Effector memory CD8-positive, alpha-beta T cell (primary cell): ENCODE measurements around the gene SLC8A1.

Experiments
- ATAC-seq: fragments of 150-1000 bp; cut with Tn5 transposase; replicated peaks from 2 replicates; pipeline ENCODE4 v1.10.0; 2021; ENCODE audit warnings: mild to moderate bottlenecking, moderate library complexity
- DNase-seq, 3 experiments: peaks; one replicate each; pipeline ENCODE4 v3.0.0; 2021
- H3K27ac Mint-ChIP-seq, 2 donors: one replicate each; pipeline ENCODE4 v1.8.0; 2022; ENCODE audit warnings: mild to moderate bottlenecking in 2 of 2, mixed read lengths in 2 of 2, moderate library complexity in 2 of 2
- H3K27me3 Mint-ChIP-seq, 2 donors: one replicate each; pipeline ENCODE4 v1.8.0; 2022; ENCODE audit warnings: mixed read lengths in 2 of 2
- H3K36me3 Mint-ChIP-seq: one replicate; pipeline ENCODE4 v1.8.0; 2022; ENCODE audit warnings: mild to moderate bottlenecking, moderate library complexity, mixed read lengths; ENCODE audit not compliant: insufficient read depth
- H3K4me1 Mint-ChIP-seq, 2 donors: one replicate each; pipeline ENCODE4 v1.8.0; 2022; ENCODE audit warnings: low read depth in 2 of 2, mixed read lengths in 2 of 2
- H3K4me3 Mint-ChIP-seq, 2 donors: one replicate each; pipeline ENCODE4 v1.8.0; 2022; ENCODE audit warnings: mild to moderate bottlenecking in 2 of 2, mixed read lengths in 2 of 2, moderate library complexity in 2 of 2
- H3K9me3 Mint-ChIP-seq, 2 donors: one replicate each; pipeline ENCODE4 v1.8.0; 2022; ENCODE audit warnings: mixed read lengths in 2 of 2
- total RNA-seq, 9 experiments: gene quantifications; one replicate each; lab custom pipeline; 2026; lab: John Stamatoyannopoulos, UW

SLC8A1 gene
- total RNA-seq, result 0 to 0.66 (median 0.06) reads per million in 9 experiments

DNA sequence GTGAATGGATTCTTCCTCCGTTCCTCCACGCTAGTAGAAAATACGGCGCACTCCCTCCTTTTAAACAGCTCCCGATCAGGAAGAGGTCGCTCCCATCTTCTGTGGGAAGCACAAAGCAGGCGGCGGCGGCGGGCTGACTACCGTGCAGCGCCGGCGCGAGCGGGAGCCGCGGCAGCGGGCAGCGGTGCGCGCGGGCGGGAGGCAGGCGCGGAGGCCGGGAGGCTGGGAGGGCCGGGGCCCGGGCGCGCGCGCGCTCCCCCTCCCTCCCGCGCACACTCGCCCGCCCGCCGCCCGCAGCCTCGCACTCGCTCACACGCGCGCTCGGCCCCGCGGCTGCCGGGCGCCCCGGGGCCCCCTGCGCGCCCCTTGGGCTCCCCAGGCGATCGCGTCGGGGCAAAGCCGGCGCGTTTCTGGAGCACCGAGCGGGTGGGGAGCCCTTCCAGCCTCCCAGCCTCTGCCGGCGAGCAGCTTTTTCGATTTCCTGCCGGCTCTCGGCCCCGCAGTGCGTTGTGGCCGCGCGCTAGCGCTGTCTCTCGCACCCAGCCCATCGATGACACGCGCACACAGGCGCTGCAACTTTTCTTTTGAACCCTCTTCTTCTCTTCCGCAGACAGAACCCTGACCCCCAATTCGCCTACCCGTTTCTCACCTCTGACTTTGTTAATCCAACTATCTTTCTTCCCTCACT is at the start of gene SLC8A1:
Gene SLC8A1, minus strand, starts transcription at position 173 of the 688 bp plus-strand sequence.
- H3K27me3 Mint-ChIP-seq, result peaks cover 24 to 34% of the 10 kb centered on the region in 2 donors
- no peaks in the 10 kb centered on the region for H3K36me3 Mint-ChIP-seq
- peak within 1 kb of the TSS; percentile 21 to 43 for H3K4me3 Mint-ChIP-seq
- peaks cover 0 to 3% of the 10 kb centered on the region in 2 donors for H3K4me1 Mint-ChIP-seq
- H3K9me3 Mint-ChIP-seq, result peaks cover 2 to 7% of the 10 kb centered on the region in 2 donors
- DNase-seq (no peak), ATAC-seq (no peak)
- no peak within 1 kb of the TSS for H3K27ac Mint-ChIP-seq

DNA sequence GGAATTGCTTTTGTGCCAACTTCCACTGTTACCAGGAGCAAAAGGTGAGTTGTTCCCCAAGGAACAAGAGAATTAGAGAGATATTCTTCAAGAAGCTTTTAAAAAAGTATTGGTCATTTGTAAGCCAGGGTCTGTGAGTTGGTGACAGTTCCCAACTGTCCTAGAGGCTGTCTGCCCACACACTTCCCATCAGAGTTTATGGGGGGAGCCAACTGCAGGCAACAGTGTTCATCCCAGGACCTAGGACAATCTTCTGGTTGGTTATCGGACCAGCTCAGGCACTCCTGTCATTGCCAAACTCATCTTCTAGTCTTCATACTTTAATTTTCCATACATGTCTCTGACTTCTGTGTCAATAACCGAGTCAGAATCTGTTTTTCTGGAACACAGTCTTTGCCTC is 47.5 kb upstream of the SLC8A1 start:
- no peaks in the 10 kb centered on the region for H3K36me3 Mint-ChIP-seq
- no peak overlapping the region for H3K4me3 Mint-ChIP-seq
- H3K9me3 Mint-ChIP-seq, result peaks cover 1 to 7% of the 10 kb centered on the region in 2 donors
- no peak for ATAC-seq
- H3K27ac Mint-ChIP-seq, result no peak overlapping the region
- H3K4me1 Mint-ChIP-seq, result no peaks in the 10 kb centered on the region
- DNase-seq, result no peak
- no peaks in the 10 kb centered on the region for H3K27me3 Mint-ChIP-seq

- ATAC-seq (no peak), DNase-seq (no peak)
- no peak overlapping the region for H3K27ac Mint-ChIP-seq
- no peaks in the 10 kb centered on the region for H3K27me3 Mint-ChIP-seq
- H3K9me3 Mint-ChIP-seq, result peaks cover 0 to 7% of the 10 kb centered on the region in 2 donors
- H3K4me1 Mint-ChIP-seq, result no peaks in the 10 kb centered on the region
- H3K4me3 Mint-ChIP-seq, result no peak overlapping the region
- H3K36me3 Mint-ChIP-seq, result no peaks in the 10 kb centered on the region
Observed at GRCh38 chr2:40497251-40497859, 45.5 kb upstream of the SLC8A1 start.

DNA sequence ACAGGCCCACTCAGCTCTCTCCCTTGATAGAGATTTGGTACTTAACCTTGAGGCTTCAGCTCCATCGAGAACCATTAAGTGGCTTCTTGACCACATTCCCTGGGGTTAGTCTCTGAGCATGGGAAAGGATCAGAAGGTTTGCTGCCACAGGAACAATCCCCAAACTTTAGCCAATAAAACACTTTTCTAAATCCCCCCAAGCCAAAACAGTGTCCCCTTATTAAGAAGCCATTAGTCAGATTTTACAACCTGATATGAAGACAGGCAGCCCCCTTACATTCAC is 37.7 kb upstream of the SLC8A1 start:
- Mint-ChIP-seq H3K4me1 (peaks cover 0 to 5% of the 10 kb centered on the region in 2 donors), H3K4me3 (peak overlapping the region; percentile 24 to 47), H3K27me3 (no peaks in the 10 kb centered on the region), H3K27ac (peak overlapping the region in 1 of 2 donors; percentile 25), H3K36me3 (no peaks in the 10 kb centered on the region), H3K9me3 (peaks cover 0 to 2% of the 10 kb centered on the region in 2 donors)
- no peak for DNase-seq
- no peak for ATAC-seq

GRCh38 chr2:40488927-40489677 is 37.2 kb upstream of the SLC8A1 start:
- no peak overlapping the region for H3K27ac Mint-ChIP-seq
- DNase-seq (no peak), ATAC-seq (no peak)
- no peaks in the 10 kb centered on the region for H3K36me3 Mint-ChIP-seq
- H3K4me3 Mint-ChIP-seq, result peak overlapping the region; percentile 24 to 47
- no peaks in the 10 kb centered on the region for H3K27me3 Mint-ChIP-seq
- peaks cover 0 to 7% of the 10 kb centered on the region in 2 donors for H3K9me3 Mint-ChIP-seq
- peaks cover 0 to 5% of the 10 kb centered on the region in 2 donors for H3K4me1 Mint-ChIP-seq

DNA sequence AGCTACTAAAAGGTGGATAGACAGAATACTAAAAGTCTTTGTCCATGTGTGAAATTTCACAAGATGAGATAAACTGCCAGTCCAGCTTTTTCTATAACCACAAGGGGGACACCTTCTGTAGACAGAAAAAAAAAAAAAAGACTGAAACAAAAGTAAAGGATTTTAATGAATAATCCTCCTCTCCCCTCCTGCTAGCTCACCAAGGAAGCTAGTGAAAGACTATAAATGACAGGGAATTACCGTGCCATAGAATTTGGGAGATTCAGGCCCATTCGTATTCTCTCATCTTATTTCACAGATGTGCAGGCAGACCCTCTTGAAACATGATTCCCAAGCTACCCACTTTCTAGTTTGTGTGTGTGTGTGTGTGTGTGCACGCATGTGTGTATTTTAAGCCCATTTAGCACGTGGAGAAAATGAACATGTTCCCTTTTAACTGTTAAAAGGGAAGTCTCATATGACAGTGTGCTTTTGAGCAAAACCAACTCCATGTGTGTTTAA is 36.3 kb upstream of the SLC8A1 start:
- H3K9me3 Mint-ChIP-seq, result peaks cover 0 to 7% of the 10 kb centered on the region in 2 donors
- H3K27ac Mint-ChIP-seq, result no peak overlapping the region
- H3K27me3 Mint-ChIP-seq, result no peaks in the 10 kb centered on the region
- DNase-seq (no peak), ATAC-seq (no peak)
- no peak overlapping the region for H3K4me3 Mint-ChIP-seq
- H3K4me1 Mint-ChIP-seq, result peaks cover 0 to 5% of the 10 kb centered on the region in 2 donors
- no peaks in the 10 kb centered on the region for H3K36me3 Mint-ChIP-seq

DNA sequence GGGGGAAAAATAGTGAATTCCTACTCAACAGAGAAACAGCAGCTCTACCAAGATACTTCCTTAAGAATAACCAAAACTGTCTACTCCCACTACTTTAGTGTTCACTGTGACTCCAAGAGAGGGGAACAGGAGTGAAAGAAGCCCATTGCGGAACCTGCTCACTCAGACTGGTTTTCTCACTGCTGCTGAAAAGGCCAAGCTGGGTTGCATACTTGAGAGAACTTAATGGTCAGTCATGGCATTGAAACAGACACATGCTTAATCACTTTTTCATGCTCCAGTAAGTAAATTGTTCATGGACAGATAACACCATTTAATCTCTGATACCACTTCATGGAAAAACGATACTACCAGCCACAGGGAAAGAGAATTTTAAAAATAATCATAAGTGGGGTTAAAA is 35.7 kb upstream of the SLC8A1 start:
- DNase-seq (no peak), ATAC-seq (no peak)
- Mint-ChIP-seq H3K36me3 (no peaks in the 10 kb centered on the region), H3K4me3 (no peak overlapping the region), H3K9me3 (peaks cover 0 to 7% of the 10 kb centered on the region in 2 donors), H3K27ac (no peak overlapping the region), H3K27me3 (no peaks in the 10 kb centered on the region), H3K4me1 (peaks cover 0 to 5% of the 10 kb centered on the region in 2 donors)

- H3K4me3 Mint-ChIP-seq, result no peak overlapping the region
- ATAC-seq, result no peak
- H3K27ac Mint-ChIP-seq, result no peak overlapping the region
- no peak for DNase-seq
- no peaks in the 10 kb centered on the region for H3K36me3 Mint-ChIP-seq
- peaks cover 0 to 7% of the 10 kb centered on the region in 2 donors for H3K9me3 Mint-ChIP-seq
- peaks cover 0 to 5% of the 10 kb centered on the region in 2 donors for H3K4me1 Mint-ChIP-seq
- no peaks in the 10 kb centered on the region for H3K27me3 Mint-ChIP-seq
Observed at GRCh38 chr2:40485854-40486253, 34.0 kb upstream of the SLC8A1 start.

DNA sequence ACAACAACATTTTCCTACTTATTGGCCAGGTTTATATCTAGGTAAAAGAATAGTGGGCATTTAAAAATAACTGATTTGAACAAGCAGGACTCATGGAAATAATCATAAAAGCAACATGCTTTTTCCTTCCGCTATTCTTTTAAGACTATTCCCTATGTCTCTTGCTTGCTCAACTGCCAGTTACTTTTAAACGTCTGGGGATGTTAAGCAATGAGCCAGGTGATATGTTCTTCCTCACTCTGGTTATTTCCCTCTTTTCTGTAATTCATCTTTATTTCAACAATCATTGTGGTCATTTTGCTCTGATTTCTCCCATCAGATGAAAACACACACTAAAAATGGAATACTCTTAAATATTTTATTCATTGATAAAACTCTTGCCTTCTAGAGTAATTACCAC is 33.4 kb upstream of the SLC8A1 start:
- H3K4me1 Mint-ChIP-seq, result peaks cover 0 to 5% of the 10 kb centered on the region in 2 donors
- no peaks in the 10 kb centered on the region for H3K27me3 Mint-ChIP-seq
- H3K4me3 Mint-ChIP-seq, result no peak overlapping the region
- peaks cover 0 to 7% of the 10 kb centered on the region in 2 donors for H3K9me3 Mint-ChIP-seq
- H3K27ac Mint-ChIP-seq, result no peak overlapping the region
- no peaks in the 10 kb centered on the region for H3K36me3 Mint-ChIP-seq
- DNase-seq (no peak), ATAC-seq (no peak)

DNA sequence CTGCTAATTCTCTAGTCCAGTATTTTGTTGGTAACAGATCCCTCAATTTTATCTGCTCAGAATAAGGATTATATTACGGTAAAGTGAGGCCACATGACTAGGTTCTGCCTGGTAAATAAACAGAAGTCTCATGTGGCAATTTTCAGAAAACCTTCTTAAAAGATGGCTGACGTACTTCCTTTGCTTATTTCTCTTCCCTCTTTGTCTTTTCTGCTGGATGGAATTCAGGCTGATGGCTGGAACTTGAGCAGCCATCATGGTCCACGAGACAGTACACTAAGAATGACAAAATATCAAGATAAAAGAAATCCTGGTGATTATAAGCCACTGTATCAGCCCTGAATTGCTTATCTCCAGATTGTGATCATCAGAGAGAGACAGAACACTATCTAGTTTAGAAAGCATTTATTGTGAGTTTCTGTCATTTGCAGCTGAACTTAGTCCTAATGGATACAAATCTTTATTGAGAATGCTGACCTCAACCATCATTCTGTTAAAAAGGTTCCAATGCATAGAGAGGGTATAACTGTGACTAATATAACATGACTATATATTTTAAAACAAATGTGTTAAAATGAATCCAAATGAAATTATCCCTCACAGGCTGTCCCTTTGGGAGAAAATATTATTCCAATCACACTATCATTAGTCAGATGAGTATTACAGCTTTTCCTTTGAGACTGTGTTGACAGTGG is 31.8 kb upstream of the SLC8A1 start:
- no peak for DNase-seq
- no peaks in the 10 kb centered on the region for H3K27me3 Mint-ChIP-seq
- H3K4me1 Mint-ChIP-seq, result no peaks in the 10 kb centered on the region
- no peak for ATAC-seq
- H3K36me3 Mint-ChIP-seq, result no peaks in the 10 kb centered on the region
- no peak overlapping the region for H3K27ac Mint-ChIP-seq
- no peak overlapping the region for H3K4me3 Mint-ChIP-seq
- H3K9me3 Mint-ChIP-seq, result peaks cover 0 to 5% of the 10 kb centered on the region in 2 donors

DNA sequence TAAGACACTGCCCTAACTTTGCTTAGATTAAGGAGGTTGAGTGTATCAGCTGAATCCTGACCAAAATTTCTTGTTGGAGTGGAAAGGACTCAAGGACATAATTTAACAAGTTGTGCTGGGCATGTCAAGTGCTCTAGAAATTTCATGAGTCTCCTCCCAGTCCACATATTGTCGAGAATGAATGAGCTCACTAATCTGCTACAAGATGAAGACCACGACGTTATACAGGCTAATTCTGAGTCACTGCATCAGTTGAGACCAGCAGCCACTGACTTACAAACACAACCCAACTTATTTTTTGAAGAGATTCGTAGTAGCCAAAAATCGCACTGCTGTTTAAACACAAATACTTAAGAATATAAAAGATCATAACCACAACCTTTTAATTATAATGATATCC is 28.7 kb upstream of the SLC8A1 start:
- no peak for DNase-seq
- ATAC-seq, result no peak
- H3K36me3 Mint-ChIP-seq, result peaks cover 2% of the 10 kb centered on the region
- no peak overlapping the region for H3K4me3 Mint-ChIP-seq
- no peaks in the 10 kb centered on the region for H3K4me1 Mint-ChIP-seq
- H3K27me3 Mint-ChIP-seq, result no peaks in the 10 kb centered on the region
- H3K27ac Mint-ChIP-seq, result no peak overlapping the region
- H3K9me3 Mint-ChIP-seq, result peaks cover 8 to 10% of the 10 kb centered on the region in 2 donors

DNA sequence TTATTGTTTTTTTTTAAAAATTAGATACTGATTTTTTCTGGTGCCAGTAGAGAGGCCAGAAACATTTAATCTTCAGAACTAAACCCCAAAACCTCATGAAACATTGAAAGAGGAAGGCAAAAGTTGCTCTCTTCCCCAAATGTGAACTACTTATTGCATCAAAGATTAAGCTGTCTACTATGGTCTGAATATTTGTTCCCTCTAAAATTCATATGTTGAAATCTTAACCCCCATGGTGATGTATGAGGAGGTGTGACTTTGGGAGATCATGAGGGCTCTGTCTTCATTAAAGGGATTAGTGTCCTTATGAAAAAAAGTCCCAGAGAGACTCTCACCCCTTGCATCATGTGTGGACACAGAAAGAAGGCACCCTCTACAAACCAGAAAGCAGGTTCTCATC is 28.2 kb upstream of the SLC8A1 start:
- H3K9me3 Mint-ChIP-seq, result peaks cover 8 to 10% of the 10 kb centered on the region in 2 donors
- DNase-seq (no peak), ATAC-seq (no peak)
- no peak overlapping the region for H3K4me3 Mint-ChIP-seq
- no peaks in the 10 kb centered on the region for H3K27me3 Mint-ChIP-seq
- peaks cover 2% of the 10 kb centered on the region for H3K36me3 Mint-ChIP-seq
- no peak overlapping the region for H3K27ac Mint-ChIP-seq
- H3K4me1 Mint-ChIP-seq, result no peaks in the 10 kb centered on the region

DNA sequence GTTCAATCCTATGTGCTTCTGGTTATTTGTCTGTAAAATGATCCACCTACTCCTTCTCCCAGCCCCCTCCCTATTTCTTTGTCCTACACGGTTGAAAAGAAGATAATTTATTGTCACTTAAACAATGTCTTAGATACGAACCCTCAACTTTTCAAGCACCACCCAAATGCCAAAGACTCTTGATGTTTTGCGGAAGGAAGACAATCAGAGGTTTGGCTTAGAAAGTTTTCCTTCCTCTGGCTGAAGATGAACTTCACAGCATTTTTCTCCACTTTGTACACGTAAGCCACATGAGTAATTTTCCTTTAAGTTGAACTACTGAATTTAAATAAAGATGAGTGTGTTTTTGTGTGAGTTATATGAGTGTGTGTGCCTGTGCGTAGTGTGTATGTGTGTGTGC is 25.5 kb upstream of the SLC8A1 start:
- peaks cover 3 to 10% of the 10 kb centered on the region in 2 donors for H3K9me3 Mint-ChIP-seq

More for the DNA sequence above, 25.5 kb upstream of the SLC8A1 start:
- no peak for DNase-seq
- Mint-ChIP-seq H3K27ac (no peak overlapping the region), H3K4me1 (no peaks in the 10 kb centered on the region), H3K27me3 (no peaks in the 10 kb centered on the region), H3K4me3 (no peak overlapping the region), H3K36me3 (peaks cover 2% of the 10 kb centered on the region)
- ATAC-seq, result no peak
